A549 treated with Mapracorat at 1 μM for 4 hours (cell line): ENCODE measurements around the gene FHL2. TPM values are rescaled to one million over a fixed set of nuclear protein-coding genes. Genes with fewer than 3 reads are reported as not detected.

Experiments
- total RNA-seq: library from RNA; stranded (reverse); fragments of 200-300 nt; extraction: Qiagen RNA extraction; gene quantifications from 5 replicates; pipeline ENCODE4 v1.2.3, GENCODE V29; 2022

The FHL2 gene
- 56.6 to 75.1 TPM (median 62.8 TPM) in 5 replicates for total RNA-seq

GRCh38 chr2:105398336-105399206 is at the start of gene FHL2:
Gene FHL2 (minus strand): TSS chr2:105399051. CDS start chr2:105386516, 12,535 bp downstream.

GRCh38 chr2:105337122-105338019 is 61.5 kb downstream of the FHL2 start, which contains the start of gene C2orf49:
Gene C2orf49 (plus strand): TSS chr2:105337540. CDS start chr2:105337588, 48 bp downstream.

GRCh38 chr2:105329561-105330495 is 69.0 kb downstream of the FHL2 start, which contains the start of gene TGFBRAP1:
Gene TGFBRAP1 (minus strand): TSS chr2:105329735. CDS start chr2:105308301, 21,434 bp downstream.

Other genes with a start within 250 kb of the FHL2 start
- not detected in 5 replicates for gene GPR45, start 157.3 kb downstream of the FHL2 start, total RNA-seq
- 13.5 to 17.1 TPM (median 16.1 TPM) in 5 replicates for gene TGFBRAP1, start 69.3 kb downstream of the FHL2 start, total RNA-seq
- gene C2orf49, start 61.5 kb downstream of the FHL2 start, total RNA-seq, result 11.9 to 14.7 TPM (median 13.5 TPM) in 5 replicates